ENCODE data around the gene DUSP15. TPM values are rescaled to one million over a fixed set of nuclear protein-coding genes. Genes with fewer than 3 reads are reported as not detected.

Gene DUSP15
- total RNA-seq, 4 donors from 2014 or later = 0.53 to 19.8 (median 2.3) TPM

DNA sequence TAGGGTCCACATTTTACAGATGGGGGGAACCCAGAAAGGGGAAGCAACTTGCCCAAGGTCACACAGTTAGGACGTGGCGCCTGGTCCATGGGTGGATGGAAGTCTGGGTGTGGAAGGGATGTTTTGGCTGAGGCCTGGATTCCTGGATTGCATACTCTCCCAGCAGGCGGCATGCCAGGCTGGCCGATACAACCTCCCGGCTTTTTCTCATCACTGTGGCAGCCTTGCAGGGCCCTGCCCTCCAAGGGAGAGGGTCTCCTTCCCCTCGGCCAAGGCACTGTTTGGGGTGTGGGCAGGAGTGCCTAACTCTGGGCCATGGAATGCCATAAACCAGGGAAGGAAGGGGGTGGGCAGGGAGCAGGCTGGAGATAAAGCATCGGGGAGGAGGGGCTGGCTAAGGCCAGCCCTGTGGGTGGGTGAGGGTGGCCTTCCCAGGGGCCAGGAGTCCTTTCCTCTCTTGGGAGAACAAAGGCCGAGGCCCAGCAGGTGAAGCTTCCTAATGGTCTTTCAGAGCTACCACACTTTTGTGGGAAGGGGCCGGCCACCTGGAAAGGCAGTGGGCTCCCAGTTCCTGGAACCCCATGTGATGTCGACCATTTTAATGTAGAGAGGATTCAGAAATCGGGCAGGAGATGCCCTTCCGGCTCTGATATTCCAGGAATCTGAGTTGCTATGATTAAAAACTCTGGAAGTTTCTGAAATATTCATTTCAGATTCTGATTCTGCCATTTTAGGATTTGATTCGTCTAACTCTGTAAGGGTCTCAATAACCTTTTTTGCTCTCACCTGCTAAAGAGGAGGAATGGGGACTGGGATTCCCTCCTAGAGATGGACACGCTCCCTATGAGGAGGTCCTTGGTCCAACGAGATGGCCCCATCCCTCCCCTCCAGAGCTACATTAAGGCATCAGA lies 29.2 kb downstream of the DUSP15 start:
- Histone ChIP-seq H3K27me3 (no peaks in the 10 kb centered on the region), H3K4me1 (peaks cover 0 to 21% (median 5%) of the 10 kb centered on the region in 4 donors), H3K4me3 (no peak overlapping the region), H3K9me3 (no peaks in the 10 kb centered on the region), H3K27ac (no peak overlapping the region), H3K36me3 (no peaks in the 10 kb centered on the region)
- DNase-seq = no peak
- no peak for TF ChIP-seq CTCF (IDR thresholded peaks at IDR 0.05)
- no peak for TF ChIP-seq POLR2A (IDR thresholded peaks at IDR 0.05)

DNA sequence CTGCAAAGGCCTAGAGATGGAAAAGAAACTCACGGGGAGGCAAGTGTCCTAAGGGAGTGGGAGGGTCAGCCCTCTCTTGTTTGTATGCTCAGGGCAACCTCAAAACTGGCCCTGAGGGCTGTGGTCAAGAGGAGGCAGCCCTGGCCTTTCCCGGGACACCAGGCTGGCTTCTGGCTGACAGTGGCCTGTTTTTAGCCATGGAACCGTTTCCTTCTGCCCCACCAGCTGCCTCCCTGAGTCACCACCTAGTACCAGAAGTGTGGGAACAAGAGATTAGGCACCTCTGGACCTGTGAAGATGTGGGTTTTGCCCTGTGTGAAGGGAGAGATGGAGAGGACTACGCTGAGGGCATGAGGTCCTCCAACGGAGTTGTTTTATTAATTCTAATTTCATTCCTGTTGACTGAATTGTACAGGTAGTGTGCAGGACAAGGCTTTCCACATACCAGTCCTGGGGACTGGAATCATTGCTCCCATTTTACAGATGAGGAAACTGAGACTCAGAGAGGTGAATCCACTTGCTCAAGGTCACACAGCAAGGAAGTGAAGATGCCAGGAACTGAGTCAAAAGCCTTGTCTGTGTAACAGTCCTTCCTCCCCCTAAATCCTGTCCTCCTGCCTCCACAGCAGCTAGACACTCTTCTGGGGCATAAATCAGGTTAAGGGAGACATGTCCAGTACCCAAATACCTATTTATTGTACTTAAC lies 30.4 kb downstream of the DUSP15 start:
- no peaks in the 10 kb centered on the region for H3K36me3 ChIP-seq
- no peak overlapping the region for H3K4me3 ChIP-seq
- H3K27ac ChIP-seq = no peak overlapping the region
- H3K9me3 ChIP-seq = no peaks in the 10 kb centered on the region
- DNase-seq = no peak
- TF ChIP-seq CTCF (IDR thresholded peaks at IDR 0.05) (no peak), POLR2A (IDR thresholded peaks at IDR 0.05) (no peak)
- H3K4me1 ChIP-seq = peaks cover 0 to 28% (median 8%) of the 10 kb centered on the region in 4 donors
- no peaks in the 10 kb centered on the region for H3K27me3 ChIP-seq

DNA sequence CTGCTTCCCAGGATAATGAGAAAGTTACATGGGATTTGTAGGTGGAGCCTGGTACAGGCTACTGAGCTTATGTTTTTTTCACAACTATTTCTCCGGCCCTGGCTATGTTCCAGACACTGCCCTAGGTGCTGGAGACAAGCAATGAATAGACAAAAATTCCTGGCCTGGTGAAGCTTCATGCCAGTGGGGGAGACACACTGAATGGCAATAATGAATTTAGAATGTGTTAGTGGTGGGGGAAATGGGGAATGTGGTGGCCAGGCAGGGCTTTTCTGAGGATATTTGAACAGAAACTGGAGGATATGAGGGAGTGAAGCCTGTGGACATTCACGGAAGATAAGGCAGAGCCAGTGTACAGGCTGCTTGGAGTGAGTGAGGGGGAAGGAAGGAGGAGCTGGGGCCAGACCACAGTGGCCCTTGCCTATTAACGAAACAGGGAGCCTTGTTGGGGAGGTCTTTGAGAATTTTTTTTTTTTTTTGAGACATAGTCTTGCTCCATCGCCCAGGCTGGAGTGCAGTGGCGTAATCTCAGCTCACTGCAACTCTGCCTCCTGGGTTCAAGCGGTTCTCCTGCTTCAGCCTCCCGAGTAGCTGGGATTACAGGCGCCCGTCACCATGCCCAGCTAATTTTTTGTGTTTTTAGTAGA lies 31.6 kb downstream of the DUSP15 start:
- no peak for DNase-seq
- Histone ChIP-seq H3K4me1 (peaks cover 0 to 28% (median 8%) of the 10 kb centered on the region in 4 donors), H3K27ac (no peak overlapping the region), H3K36me3 (no peaks in the 10 kb centered on the region), H3K27me3 (no peaks in the 10 kb centered on the region), H3K9me3 (no peaks in the 10 kb centered on the region), H3K4me3 (no peak overlapping the region)
- TF ChIP-seq POLR2A (IDR thresholded peaks at IDR 0.05) (no peak), CTCF (IDR thresholded peaks at IDR 0.05) (no peak)

DNA sequence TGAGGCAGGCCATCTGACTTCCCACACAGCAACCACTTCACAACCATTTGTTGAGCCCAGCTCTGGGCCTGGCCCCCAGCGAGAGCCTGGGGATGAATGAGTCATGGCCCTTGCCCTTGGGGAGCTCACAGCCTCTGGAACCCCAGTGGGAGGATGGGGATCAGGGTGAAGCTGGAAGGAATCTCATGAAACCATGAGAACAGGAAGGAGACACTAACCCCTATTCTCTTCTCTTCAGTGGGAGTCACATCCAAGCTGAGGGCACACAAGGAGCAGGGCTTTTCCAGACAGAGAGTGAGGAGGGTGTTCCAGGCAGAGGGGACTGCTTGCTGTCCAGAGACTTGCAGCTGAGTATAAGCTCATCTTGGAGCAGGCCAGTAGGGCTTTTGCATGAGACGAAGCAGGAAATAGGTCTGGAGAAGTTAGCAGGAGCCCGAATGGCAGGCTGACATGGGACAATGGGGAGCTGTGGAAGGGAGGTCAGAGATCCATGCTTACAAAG lies 32.4 kb downstream of the DUSP15 start:
- Histone ChIP-seq H3K27ac (no peak overlapping the region), H3K27me3 (no peaks in the 10 kb centered on the region), H3K4me3 (no peak overlapping the region), H3K36me3 (no peaks in the 10 kb centered on the region), H3K4me1 (peaks cover 0 to 30% (median 7%) of the 10 kb centered on the region in 4 donors), H3K9me3 (no peaks in the 10 kb centered on the region)
- TF ChIP-seq POLR2A (IDR thresholded peaks at IDR 0.05) (no peak), CTCF (IDR thresholded peaks at IDR 0.05) (no peak)
- DNase-seq = no peak

DNA sequence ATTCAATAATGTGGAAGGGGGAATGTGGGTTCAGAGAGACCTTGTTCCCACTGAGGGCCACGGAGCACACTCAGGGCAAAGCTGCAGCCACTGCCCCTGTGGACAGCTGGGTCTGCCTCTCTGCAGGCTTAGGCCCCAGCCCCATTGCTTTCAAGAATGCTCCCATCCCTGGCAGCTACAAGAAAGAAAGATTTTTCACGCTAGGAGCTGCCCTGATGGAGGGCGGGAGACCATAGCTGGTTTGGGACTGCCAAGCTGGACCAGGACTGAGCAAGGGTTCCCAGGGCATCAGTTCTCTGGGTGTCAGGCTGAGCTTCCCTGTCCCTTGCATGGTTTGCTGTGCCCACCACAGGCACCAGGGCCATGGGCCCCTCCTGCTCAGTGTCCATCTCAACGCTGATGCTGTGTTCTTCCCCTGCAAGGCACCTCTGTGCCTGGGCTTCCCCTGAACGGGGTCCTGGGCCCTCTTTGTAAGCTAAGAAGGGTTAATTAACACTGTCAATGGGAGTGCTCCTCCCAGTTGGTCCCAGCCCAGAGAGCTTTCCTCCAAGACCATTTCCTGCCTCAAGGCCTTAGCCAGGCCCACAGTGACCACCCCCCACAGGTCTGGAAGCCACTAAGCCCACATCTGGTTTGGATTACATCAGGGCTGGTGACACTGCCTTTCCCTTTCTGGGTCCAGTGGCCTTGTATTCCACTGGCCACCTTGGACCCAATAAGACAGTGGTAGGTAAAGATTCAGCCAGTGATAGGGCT lies 33.3 kb downstream of the DUSP15 start:
- Histone ChIP-seq H3K27me3 (no peaks in the 10 kb centered on the region), H3K4me3 (no peak overlapping the region), H3K9me3 (no peaks in the 10 kb centered on the region), H3K27ac (no peak overlapping the region), H3K36me3 (no peaks in the 10 kb centered on the region), H3K4me1 (peaks cover 0 to 24% (median 6%) of the 10 kb centered on the region in 4 donors)
- DNase-seq = no peak
- TF ChIP-seq POLR2A (IDR thresholded peaks at IDR 0.05) (no peak), CTCF (IDR thresholded peaks at IDR 0.05) (no peak)

Measured in Peyer's patch (tissue), 4 donors.